Glomerular endothelial cell (primary cell): ENCODE measurements around the gene KIAA1958. TPM values are rescaled to one million over a fixed set of nuclear protein-coding genes. Genes with fewer than 3 reads are reported as not detected.

Experiments used
- DNase-seq: peaks from one replicate; pipeline ENCODE4 v3.0.0-alpha.2; 2011; ENCODE audit warnings: low read depth, low spot score; ENCODE audit errors: extremely low read depth
- total RNA-seq: library from RNA; depleted of rRNA; stranded (reverse); fragments of >200 nt; gene quantifications from 2 replicates; pipeline ENCODE4 v1.2.3, GENCODE V29; 2015

KIAA1958 gene, protein sequence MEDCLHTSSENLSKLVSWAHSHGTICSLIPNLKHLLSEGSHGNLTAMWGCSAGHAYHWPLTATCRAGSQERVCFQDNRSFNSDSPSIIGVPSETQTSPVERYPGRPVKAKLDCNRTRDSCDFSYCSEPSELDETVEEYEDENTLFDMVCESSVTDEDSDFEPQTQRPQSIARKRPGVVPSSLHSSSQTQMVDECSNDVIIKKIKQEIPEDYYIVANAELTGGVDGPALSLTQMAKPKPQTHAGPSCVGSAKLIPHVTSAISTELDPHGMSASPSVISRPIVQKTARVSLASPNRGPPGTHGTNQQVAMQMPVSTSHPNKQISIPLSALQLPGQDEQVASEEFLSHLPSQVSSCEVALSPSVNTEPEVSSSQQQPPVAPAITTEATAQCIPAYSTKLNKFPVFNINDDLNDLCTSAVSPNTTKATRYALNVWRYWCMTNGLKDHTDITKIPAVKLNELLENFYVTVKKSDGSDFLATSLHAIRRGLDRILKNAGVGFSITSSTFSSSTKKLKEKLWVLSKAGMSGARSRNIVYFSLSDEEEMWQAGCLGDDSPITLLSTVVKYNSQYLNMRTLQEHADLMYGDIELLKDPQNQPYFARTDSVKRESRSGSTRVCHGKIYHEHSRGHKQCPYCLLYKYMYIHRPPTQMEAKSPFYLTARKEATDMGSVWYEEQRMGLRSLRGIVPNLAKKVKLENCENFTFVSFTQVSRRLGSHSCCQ
- total RNA-seq = 1.3 and 2.6 TPM in 2 replicates

DNA sequence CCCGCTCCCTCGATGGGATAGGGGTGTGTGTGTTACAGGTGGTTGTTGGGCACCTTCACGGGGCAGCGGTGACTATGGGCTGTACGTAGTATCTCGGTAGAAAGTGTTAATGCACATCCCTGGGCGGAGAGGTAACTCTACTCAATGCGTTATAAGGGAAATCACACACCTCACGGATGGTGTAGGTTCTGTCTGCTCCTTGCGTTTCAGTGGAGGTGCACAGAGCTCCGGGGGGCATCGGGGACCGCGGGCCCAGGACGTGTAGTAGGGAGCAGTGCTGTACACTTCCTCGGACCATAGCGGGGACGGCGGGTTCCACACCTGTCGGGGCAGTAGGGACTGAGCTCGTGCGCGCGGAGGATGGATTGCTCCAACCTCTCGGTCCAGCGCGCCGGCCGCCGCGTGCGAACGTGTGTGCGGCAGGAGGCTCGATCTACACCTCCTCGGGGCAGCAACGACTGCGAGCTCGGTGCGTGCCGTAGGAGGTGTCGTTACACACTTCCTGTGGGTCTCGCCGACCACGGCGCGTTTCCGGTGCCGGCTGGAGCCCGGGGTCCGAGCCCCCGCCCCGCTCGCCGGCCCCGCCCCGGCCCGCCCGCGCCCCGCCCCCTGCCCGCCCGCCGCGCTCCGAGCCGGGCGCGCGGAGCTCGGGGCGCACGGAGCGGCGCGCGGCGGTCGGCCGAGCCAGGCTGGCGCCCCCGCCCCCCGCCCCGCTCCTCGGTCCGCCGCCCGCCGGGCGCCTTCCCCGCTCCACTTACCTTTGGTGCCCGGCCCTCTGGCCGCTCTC lies at the start of gene KIAA1958:
Gene KIAA1958, plus strand, starts transcription at position 607 of the 787 bp plus-strand sequence. CDS start 87,254 bp downstream, outside the sequence.
- no peak for DNase-seq

DNA sequence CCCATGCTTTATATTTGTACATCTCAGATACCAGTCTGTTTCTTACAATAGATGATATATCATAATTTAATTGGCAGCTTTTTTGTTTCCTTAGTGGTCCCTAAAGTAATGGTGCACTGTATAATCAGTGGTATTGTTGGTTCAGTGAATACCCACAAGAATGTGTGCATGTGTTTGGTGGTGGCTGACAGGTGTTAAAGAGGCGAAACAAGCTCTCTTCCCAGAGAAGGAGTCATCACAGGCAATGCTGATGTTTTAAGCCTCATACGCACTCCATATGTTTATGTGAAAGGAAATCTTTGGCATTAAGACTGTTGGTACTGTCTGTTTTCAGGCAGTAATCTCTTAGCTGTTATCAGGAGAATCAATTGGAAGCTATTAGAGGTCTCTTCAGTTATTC lies 49.2 kb upstream of the KIAA1958 start:
- DNase-seq = no peak

DNA sequence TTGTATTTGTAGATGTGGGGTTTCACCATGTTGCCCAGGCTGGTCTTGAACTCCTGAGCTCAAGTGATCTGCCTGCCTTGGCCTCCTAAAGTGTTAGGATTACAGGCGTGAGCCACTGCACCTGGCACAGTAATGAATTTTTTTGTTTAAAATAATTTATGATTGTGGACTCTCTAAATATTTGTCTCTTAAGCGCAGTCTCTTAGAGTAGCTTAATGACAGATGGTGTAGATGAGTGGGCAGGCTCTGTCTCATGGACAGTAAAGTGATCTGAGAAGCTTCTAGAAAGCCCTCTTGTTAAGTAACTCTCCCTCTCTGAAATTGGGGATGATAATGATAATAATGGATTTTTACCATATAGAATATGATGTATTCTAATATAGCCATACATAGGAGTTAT lies 47.5 kb upstream of the KIAA1958 start:
- DNase-seq = no peak

DNA sequence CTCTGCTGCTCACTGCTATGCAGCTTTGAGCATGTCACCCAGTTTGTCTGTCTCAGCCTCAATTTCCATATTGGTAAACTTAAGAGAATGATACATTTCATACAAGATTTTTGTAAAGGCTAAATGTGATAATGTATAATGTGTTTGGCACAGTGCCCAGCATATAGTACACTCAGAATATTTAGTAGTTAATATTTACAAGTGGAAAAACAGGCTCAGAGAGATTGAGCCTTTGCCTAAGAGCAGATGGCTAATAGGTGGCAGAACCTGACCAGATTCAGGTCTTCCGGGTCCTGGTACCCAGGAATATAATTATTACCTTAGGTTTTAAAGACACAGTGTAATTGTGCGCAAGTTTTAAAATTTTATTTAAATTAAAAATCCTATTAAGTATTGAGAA lies 46.8 kb upstream of the KIAA1958 start:
- no peak for DNase-seq

DNA sequence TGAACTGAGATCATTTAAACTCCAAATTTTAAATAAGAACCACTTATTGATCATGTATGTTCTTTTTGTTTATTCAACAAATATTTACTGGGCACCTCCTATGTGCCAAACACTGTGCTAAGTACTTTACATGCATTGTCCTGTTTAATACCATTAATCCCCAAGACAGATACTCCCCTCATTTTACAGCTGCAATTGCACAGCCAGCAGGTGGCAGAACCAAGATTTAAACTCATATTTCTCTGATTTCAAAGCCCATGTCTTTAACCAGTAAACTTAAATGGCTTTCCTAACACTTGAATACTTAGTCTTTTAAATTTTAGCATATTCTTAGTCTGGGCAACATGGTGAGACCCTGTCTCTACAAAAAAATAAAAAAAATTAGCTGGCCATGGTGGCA lies 43.4 kb upstream of the KIAA1958 start:
- no peak for DNase-seq

DNA sequence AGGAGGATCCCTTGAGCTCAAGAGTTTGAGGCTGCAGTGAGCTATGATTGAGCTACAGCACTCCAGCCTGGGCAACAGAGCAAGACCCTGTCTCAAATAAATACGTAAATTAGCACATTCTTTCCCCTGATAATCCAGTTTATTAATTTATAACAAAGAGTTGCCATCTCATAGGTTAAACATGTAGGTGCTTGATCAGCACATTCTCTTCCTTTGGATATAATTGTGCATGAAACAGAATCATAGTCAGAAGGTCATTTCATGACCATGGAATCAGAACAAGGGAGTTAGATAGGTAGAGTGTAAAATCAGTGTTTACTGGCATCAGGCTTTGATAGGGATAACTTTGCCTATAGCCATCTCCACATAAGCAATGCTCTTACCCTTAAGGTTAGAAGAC lies 43.0 kb upstream of the KIAA1958 start:
- DNase-seq = no peak

DNA sequence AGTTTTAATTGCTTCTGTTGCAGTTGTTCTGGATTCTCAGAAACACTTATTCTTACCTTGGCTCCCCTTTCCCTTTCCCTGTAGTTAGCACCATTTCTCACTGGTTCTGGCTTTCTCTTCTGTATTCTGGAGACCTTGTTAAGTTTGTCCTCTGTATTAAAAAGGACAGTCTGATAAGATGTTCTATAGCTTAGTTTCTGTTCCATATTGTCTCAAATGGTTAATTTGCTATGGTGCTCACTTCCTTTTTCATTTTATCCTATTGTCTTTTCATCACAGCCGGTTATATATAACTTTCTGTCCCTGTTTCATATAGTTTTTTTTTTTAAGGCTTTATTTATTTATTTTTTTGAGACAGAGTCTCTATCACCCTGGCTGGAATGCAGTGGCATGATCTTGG lies 41.4 kb upstream of the KIAA1958 start:
- no peak for DNase-seq

DNA sequence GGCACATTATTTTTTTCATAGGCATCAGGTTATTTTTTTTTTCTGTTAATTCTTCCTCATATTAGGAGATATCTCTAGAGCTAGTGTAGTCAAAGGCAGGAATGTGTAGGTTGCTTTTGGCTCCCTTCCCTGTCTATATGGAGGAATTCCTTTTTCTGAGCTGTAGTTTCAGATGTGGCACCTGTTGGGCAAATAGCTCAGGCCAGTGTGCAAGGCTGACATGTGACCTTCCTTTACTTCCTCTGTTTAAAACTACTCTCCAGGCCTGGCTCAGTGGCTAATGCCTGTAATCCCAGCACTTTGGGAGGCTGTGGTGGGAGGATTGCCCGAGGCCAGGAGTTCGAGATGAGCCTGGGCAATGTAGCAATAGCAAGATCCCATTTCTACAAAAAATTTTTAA lies 40.5 kb upstream of the KIAA1958 start:
- DNase-seq = no peak

DNA sequence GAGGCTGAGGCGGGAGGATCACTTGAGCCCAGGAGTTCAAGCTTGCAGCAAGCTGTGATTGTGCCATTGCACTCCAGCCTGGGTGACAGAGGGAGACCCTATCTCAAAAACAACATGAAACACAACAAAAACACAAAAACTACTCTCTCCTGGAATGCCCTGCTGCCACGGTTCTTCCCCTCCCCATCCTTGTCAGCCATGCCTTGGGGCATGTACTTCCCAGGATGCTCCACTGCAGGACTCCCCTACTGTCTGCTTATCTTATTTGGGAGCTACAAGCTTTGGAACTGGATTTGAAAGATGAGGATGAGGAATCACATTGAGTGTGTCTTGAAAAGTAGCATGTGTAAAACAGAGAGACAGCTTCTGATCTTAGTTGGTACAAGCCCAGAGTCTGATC lies 40.1 kb upstream of the KIAA1958 start:
- DNase-seq = no peak

DNA sequence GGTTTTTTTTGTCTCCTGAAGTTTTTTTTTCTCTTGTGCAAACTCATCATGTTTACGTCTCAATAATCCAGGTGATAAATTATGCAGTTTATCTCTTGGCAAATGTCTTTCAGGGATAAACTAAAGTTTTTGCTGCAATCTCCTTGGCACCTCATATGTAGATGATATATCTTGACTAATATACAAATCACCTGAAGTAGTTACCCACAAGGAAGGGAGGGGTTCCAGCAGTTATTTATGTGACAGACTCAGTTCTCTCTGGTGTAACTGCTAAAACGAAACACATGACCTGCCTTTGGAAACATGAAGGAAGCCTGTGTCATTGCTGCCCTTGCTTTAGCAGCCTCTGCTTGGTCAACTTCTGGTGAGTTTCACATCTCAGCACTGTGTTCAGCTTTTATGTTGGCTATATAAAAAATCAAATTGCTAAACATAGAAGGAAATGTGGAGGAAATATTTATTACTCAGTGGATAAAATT lies 39.3 kb upstream of the KIAA1958 start:
- no peak for DNase-seq

DNA sequence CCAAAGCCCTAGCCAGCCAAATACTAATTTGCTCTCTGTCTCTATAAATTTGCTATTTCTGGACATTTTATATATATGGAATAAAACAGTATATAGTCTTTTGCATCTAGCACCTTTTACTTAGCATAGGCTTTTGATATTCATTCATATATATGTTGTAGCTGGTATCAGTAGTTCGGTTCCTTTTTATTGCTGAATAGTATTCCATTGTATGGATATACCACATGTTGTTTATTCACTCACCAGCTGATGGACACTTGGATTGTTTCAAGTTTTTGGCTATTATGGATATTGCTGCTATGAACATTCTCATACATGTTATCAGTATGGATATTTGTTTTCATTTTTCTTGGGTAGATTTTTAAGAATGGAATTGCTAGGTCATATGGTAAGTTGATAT lies 23.8 kb upstream of the KIAA1958 start:
- no peak for DNase-seq

DNA sequence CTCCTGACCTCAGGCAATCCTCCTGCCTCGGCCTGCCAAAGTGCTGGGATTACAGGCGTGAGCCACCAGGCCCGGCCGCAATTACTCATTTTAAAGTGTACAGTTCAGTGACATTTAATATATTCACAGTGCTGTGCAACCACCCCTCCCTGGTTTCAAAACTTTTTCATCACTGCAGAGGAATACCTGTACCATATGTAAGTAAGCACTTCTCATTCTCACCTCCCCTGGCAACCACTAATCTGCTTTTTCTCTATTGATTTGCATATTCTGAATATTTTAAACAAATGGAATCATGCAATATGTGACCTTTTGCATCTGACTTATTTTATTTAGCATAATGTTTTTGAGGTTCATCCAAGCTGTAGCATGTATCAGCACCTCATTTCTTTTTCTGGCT lies 21.3 kb upstream of the KIAA1958 start:
- no peak for DNase-seq

DNA sequence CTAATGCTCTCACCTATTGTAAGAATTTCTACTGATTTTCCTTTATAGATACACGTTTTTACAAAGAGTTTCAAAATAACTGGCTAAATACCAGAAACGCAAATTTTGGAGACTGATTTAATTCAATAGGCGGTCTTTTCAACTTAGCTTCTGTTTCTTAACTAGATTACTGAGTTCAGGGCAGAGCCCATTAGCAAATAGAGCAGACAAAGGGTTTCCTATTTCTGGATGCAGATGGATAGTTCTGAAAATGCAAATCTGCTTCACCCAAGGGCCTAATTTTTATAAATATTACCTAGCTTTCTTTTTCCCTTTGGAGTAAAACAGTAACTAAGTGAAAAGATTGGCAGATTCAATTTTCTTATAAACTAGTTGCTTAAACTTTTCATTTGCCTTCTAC lies 13.6 kb upstream of the KIAA1958 start:
- DNase-seq = no peak

DNA sequence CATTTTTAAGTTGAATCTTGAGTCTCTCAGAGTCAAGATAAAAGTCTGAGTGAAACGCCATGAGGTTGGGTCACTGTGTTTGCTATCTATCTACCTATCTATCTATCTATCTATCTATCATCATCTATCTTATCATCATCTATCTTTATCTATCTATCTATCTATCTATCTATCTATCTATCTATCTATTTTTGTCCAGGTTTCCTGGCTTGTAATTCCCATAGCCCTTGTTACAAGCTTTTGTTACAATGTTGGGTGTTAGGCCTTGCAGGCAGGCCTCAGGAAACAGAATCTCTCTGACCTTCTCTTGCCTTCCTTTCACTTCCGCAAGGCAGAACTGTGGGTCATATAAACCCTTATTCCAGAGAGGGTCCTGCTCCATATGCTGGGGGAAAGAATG lies 12.6 kb upstream of the KIAA1958 start:
- DNase-seq = no peak

DNA sequence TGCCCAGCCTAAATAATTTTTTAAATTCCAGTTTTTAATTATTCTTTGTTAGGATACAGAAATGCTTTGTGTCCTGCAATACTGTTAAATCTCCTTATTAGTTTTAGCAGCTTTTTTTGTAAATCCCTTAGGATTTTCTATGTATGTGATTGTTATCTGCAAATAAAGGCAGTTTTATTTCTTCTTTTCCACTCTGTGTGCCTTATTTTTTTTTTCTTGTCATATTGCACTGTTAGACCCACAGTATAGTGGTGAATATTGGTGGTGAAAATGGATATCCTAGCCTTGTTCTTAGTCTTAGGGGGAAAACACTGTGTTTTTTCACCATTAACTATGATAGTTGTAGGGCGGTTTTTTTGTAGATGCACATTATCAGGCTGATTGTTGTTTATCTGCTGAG lies 11.3 kb upstream of the KIAA1958 start:
- DNase-seq = no peak

DNA sequence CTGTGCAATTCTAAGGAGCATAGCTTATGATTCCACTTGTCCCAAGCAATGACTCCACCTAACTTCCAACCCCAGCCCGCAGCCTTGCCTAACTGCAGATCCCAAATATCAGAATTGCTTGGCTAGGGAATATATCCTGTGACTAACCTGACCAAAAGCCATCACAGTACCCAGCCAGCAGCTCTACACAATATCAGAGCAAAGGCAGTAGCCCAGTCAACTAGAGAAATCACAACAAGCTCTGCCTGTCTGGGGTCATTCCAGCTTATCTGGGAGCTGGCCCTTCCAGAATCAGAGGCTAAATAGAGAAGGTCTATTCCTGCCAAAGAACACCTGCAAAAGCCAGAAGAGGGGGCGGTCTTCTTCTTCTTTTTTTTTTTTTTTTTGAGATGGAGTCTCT lies 9.3 kb upstream of the KIAA1958 start:
- no peak for DNase-seq

DNA sequence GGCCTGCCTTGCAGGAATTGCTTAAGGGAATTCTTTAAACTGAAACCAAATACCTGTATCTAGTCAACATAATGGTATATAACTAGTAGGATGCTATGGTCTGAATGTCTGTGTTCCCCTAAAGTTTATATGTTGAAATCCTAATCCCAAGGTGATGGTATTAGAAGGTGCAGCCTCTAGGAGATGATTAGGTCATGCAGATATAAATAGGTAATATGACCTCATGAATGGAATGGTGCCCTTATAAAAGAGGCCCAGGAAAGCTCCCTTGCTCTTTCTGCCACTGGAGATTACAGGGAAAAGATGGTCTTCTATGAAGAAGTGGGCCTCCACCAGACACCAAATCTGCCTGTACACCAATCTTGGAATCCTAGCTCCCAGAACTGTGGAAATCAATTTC lies 7.4 kb upstream of the KIAA1958 start:
- no peak for DNase-seq

DNA sequence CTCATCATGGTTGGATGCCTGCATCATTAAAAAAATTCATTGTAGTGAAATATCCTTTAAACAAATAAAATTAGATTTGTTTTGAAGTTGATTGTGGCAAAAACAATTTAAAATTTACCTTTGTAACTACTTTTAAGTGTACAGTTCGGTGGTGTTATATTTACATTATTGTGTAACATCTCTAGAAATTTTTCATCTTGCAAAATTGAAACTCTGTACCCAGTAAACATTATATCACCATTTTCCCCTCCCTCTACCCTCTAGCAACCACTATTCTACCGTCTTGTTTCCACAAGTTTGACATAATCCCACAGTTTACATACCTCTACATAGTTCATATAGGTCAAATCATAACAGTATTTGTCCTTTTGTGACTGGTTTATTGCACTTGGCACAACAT lies 2.0 kb upstream of the KIAA1958 start:
- no peak for DNase-seq

DNA sequence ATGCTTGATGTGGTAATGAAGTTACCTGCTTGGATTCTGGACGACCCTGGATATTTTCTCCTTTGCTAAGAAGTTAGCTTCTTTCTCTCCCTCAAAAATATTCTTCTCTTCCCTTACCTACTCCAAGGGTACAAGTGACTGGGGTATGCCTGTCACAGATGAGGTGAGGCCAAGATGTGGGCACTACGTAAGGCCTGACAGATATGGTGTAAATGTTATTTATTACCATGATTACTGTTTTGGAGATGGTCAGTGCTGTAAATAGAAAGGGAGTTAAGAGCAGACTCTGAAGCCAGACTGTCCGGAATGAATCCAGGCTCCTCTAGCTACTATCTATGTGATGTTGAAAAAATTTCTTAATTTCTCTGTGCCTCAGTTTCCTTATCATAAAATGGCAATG lies 1.1 kb upstream of the KIAA1958 start:
- DNase-seq = no peak

DNA sequence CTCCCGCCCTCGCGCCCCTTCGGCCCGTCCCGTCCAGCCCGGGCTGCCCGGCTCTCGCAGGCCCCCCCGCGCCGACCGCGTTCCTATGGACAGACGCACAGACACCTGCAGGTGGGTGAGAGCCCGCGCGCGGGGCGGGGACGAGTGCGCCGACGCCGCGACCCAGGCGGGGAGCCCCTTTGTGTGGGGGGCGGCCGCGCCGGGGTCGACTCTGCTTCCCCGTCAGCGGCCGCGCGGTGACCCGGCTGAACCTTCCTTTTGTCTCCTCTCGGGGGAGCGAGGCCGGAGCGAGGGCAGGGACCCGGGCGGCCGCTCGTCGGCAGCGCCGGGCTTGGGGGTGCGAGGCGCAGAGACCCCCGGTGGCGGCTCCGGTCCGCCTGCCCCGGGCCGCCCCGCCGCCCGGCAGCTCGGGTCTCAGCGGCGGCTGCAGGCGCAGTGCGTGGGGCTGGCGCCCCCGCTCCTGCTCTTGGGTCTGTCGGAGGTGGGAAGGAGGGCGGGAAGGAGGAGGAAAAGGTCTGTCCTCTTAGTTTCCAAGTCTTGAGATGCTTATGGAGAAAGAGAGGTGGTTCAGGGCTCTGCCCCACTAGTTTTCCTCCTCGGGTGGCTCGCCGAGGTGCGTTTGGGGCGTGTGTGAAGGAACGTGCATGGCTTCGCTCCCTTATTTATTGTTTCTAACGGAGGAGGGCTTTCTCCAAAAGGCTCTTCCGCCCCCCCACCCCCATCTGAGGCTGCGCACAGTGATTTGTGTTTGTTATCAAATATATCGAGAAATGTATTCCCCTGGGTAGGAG lies 576 bp downstream of the KIAA1958 start:
- no peak for DNase-seq
